ENCODE data around the gene KRR1. TPM values are rescaled to one million over a fixed set of nuclear protein-coding genes. Genes with fewer than 3 reads are reported as not detected.
"Not testable (repeated sequence)": the region's sequence is repeated elsewhere in the genome, so short reads cannot be mapped to it uniquely, and the experiment has no call there.

The KRR1 gene
- total RNA-seq, 4 donors from 2014 or later = 24.7 to 42.3 (median 41.2) TPM

DNA sequence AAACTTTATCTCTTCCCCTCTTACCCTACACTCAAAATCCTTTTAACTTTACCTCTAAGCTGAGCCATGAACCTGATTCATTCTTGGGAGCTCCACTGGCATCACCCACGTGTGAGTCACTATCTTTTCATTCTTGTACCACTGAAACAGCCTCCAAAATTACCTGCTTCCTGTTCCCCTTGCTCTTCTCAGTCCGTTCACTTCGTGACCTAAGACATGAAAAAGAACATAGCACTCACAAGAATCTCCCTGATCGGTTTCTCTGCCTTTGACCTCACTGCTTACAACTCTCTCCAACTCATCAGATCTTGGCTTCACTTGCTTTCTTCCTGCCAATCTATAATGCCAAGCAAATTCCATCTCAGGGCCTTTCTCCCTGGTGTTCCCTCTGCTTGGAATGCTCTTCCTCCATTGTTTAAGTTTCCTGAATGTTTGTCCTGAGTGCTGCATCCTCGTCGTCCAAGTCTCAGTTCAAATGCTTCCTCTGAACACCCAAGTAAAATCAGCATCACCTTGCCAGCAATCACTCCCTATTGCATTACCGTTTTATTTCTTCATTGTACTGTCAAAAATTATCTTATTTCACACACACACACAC is 21.7 kb downstream of the KRR1 start:
- Histone ChIP-seq H3K4me3 (no peak overlapping the region), H3K36me3 (peaks cover 0 to 18% (median 0%) of the 10 kb centered on the region in 3 donors), H3K27ac (no peak overlapping the region), H3K4me1 (peaks cover 0 to 14% (median 0%) of the 10 kb centered on the region in 3 donors), H3K9me3 (no peaks in the 10 kb centered on the region), H3K27me3 (no peaks in the 10 kb centered on the region)
- WGBS, 2 donors = 36 to 47% methylated on average over 7 of the region's 7 CpGs
- DNase-seq = no peak
- TF ChIP-seq, protein P1, sequence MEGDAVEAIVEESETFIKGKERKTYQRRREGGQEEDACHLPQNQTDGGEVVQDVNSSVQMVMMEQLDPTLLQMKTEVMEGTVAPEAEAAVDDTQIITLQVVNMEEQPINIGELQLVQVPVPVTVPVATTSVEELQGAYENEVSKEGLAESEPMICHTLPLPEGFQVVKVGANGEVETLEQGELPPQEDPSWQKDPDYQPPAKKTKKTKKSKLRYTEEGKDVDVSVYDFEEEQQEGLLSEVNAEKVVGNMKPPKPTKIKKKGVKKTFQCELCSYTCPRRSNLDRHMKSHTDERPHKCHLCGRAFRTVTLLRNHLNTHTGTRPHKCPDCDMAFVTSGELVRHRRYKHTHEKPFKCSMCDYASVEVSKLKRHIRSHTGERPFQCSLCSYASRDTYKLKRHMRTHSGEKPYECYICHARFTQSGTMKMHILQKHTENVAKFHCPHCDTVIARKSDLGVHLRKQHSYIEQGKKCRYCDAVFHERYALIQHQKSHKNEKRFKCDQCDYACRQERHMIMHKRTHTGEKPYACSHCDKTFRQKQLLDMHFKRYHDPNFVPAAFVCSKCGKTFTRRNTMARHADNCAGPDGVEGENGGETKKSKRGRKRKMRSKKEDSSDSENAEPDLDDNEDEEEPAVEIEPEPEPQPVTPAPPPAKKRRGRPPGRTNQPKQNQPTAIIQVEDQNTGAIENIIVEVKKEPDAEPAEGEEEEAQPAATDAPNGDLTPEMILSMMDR (IDR thresholded peaks at IDR 0.05) = no peak
- no peak for TF ChIP-seq POLR2A (IDR thresholded peaks at IDR 0.05)
- intact Hi-C loops (cut with DNase I) = no loop called here

DNA sequence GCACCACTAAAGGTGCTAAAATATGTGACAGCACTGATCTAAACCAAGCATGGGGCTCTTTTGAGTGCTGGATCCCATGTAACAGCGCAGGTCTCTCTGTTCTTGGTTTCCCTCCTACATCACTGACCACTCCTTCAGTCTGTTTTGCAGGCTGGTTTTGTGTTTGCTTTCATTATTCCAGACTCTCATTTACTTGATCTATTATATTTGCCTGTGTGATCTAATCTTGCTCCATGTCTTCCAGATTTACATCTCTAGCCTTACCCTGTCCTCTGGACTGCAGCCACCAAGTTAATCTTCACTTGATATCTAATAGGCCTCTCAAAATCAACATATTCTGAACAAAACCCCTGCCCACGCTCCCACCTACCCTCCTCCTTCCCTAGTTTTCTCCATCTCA is 22.2 kb downstream of the KRR1 start:
- peaks cover 0 to 15% (median 0%) of the 10 kb centered on the region in 3 donors for H3K4me1 ChIP-seq
- H3K27me3 ChIP-seq = no peaks in the 10 kb centered on the region
- peaks cover 0 to 15% (median 0%) of the 10 kb centered on the region in 3 donors for H3K36me3 ChIP-seq
- intact Hi-C loops (cut with DNase I) = no loop called here
- TF ChIP-seq POLR2A (IDR thresholded peaks at IDR 0.05) = no peak
- TF ChIP-seq, protein P1 (IDR thresholded peaks at IDR 0.05) = no peak
- no peaks in the 10 kb centered on the region for H3K9me3 ChIP-seq
- no peak overlapping the region for H3K4me3 ChIP-seq
- 83% methylated on average over 2 of the region's 2 CpGs for WGBS, 2 donors
- DNase-seq = no peak
- no peak overlapping the region for H3K27ac ChIP-seq

DNA sequence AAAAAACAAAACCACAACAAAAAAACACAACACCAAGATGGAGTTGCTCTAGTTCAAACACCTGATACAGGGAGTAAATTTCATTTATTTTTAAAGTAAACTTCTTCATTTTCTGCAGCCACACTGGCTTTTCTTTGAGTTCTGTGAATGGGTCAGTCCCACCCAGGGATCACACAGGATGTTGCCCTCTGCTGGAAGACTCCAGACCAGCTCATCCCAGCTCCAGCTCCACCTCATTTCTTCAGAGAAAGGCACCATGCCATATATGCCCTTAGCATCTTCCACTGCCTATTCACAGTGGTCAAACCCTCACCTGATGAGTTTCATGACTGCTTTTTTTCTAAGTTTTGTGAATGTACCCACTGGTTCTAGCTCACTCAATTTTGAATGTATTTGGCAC is 22.9 kb downstream of the KRR1 start:
- intact Hi-C loops (cut with DNase I) = no loop called here
- TF ChIP-seq, protein P1 (IDR thresholded peaks at IDR 0.05) = peak in 3 of 6 experiments; percentile 12 to 26 (median 16)
- TF ChIP-seq POLR2A (IDR thresholded peaks at IDR 0.05) = no peak

DNA sequence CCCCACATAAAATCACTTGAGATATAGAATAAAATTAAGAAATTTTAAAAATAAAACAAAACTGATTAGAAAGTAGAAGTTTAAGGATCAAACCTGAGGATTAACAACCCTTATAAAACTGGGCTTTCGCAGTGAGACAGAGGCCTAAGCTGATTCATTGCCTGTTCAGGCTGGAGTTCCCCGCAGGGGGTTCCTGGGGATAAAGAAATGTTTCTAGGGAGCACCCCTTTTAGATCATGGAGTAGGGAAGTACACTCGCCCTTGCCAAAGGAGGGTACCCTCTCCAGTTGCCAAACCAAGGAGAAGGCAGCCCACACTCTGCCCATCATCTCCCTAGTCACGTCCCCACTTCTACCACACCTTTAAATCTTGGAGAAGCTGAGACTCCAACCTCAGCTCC is 24.1 kb downstream of the KRR1 start:
- H3K9me3 ChIP-seq = no peaks in the 10 kb centered on the region
- no peak overlapping the region for H3K27ac ChIP-seq
- H3K4me1 ChIP-seq = peaks cover 0 to 17% (median 0%) of the 10 kb centered on the region in 3 donors
- H3K27me3 ChIP-seq = no peaks in the 10 kb centered on the region
- WGBS, 2 donors = 93 to 96% methylated on average over 4 of the region's 4 CpGs
- no peak for TF ChIP-seq POLR2A (IDR thresholded peaks at IDR 0.05)
- TF ChIP-seq, protein P1 (IDR thresholded peaks at IDR 0.05) = no peak
- H3K36me3 ChIP-seq = no peaks in the 10 kb centered on the region
- no peak for DNase-seq
- no peak overlapping the region for H3K4me3 ChIP-seq
- intact Hi-C loops (cut with DNase I) = no loop called here

More for the DNA sequence above, 22.9 kb downstream of the KRR1 start:
- Histone ChIP-seq H3K9me3 (no peaks in the 10 kb centered on the region), H3K27me3 (no peaks in the 10 kb centered on the region), H3K4me1 (peaks cover 0 to 15% (median 0%) of the 10 kb centered on the region in 3 donors), H3K4me3 (no peak overlapping the region), H3K27ac (no peak overlapping the region), H3K36me3 (peaks cover 0 to 9% (median 0%) of the 10 kb centered on the region in 3 donors)
- no peak for DNase-seq

DNA sequence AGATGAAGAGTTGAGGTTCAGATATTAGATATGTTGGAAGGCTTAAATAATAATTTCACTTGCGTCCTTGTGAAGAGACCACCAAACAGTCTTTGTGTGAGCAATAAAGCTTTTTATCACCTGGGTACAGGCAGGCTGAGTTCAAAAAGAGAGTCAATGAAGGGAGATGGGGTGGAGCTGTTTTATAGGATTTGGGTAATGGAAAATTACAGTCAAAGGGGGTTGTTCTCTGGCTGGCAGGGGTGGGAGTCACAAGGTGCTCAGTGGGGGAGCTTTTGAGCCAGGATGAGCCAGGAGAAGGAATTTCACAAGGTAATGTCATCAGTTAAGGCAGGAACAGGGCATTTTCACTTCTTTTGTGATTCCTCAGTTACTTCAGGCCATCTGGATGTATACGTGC is 27.0 kb downstream of the KRR1 start:
- H3K9me3 ChIP-seq; H3K27ac ChIP-seq; DNase-seq; intact Hi-C loops (cut with DNase I); H3K4me3 ChIP-seq; H3K27me3 ChIP-seq; H3K36me3 ChIP-seq: not testable (repeated sequence)
- H3K4me1 ChIP-seq = peaks cover 0 to 39% (median 0%) of the 10 kb centered on the region in 3 donors
- WGBS, 2 donors = 80 to 92% methylated on average over 2 of the region's 2 CpGs
